ENCODE measurements around the gene BRAF.

DNA sequence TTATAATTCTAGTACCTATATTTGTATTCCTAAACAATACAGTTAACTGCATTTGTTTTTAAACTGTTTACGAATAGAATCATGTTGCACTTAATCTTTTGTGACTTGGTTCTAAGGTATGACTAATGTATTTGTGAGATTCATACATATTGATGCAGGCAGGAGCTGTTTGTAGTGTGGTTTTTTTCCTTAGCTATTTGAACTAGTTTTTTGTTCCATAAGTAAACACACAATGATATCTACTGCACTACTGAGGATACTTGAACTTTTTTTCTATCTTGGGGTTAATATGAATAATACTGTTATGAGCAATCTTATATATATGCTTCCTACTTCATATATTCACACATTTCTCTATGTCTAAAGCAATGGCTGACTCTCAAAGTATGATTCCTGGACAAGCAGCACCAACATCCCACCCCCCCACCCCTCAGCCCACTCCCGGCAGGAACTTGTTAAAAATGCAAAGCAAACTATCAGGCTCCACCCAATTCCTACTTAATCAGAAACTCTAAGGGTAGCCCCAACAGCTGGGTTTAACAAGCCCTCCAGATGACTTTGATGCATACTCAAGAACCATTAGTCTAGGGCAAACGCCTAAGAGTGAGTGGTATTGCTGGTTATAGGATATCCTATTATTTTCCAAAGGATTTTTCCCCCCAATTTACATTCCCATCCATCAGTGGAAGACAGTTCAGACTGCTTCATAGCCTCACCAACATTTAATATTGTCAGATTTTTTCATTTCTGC, 25.8 kb downstream of the BRAF start:
- TF ChIP-seq EZH2 (IDR thresholded peaks at IDR 0.05; ENCODE audit: borderline replicate concordance, low read length): no peak
- TF ChIP-seq, protein P1, sequence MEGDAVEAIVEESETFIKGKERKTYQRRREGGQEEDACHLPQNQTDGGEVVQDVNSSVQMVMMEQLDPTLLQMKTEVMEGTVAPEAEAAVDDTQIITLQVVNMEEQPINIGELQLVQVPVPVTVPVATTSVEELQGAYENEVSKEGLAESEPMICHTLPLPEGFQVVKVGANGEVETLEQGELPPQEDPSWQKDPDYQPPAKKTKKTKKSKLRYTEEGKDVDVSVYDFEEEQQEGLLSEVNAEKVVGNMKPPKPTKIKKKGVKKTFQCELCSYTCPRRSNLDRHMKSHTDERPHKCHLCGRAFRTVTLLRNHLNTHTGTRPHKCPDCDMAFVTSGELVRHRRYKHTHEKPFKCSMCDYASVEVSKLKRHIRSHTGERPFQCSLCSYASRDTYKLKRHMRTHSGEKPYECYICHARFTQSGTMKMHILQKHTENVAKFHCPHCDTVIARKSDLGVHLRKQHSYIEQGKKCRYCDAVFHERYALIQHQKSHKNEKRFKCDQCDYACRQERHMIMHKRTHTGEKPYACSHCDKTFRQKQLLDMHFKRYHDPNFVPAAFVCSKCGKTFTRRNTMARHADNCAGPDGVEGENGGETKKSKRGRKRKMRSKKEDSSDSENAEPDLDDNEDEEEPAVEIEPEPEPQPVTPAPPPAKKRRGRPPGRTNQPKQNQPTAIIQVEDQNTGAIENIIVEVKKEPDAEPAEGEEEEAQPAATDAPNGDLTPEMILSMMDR (IDR thresholded peaks at IDR 0.05; ENCODE audit: low read length): no peak

Measured in OCI-LY1 (cell line).